Brain pericyte (primary cell): ENCODE results near the gene PARS2.

Experiments used
- DNase-seq: peaks from one replicate; pipeline ENCODE4 v3.0.0-alpha.2; 2012; ENCODE audit warnings: low read depth, low spot score

Gene PARS2

DNA sequence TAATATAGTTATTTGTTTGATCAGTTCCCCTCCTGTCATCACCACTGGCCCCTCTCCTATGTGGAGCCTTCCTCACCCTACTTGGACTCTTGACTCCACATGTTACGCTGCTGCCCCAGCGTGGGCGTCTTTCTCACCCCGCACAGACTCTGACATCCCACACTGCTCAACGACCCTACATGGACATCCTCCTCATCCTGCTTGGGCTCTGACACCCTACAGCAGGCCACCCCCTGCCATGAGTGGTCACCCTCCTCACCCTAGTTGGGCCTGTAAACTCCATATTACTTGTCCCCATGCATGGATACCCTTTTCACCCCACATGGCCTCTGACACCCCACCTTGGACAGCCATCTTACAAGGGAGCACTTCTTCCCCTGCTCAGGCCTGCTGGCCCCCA lies 27.6 kb downstream of the PARS2 start:
- DNase-seq: no peak

- DNase-seq: no peak
These were observed 36.3 kb downstream of the PARS2 start for GRCh38 chr1:54728027-54728426.

DNA sequence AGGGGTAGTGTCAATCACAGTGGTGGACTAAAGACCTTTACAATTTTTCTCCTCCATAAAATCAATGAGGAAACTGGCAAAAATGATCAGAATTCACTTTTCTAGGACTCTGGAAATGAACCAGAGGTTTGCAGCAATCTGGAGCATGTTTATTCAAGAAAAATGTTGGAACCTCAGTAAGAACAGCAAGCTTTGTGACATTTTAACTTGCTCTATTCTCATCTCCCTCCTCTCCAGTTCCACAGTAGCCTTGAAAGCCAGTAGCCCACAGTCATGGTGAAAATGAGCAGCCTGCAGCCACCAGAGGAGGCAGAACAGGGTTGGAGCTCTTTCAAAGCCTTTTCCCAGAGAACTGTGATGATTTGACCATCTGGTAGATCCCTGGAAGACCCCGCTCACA lies 39.6 kb downstream of the PARS2 start:
- no peak for DNase-seq

- no peak for DNase-seq
These were observed 40.3 kb downstream of the PARS2 start for GRCh38 chr1:54723985-54724384.

- no peak for DNase-seq
These were observed 42.6 kb downstream of the PARS2 start for GRCh38 chr1:54721719-54722118.

GRCh38 chr1:54716299-54717047 lies 47.9 kb downstream of the PARS2 start:
- no peak for DNase-seq

GRCh38 chr1:54715493-54716298 lies 48.6 kb downstream of the PARS2 start, which contains the start of gene TTC4:
Gene TTC4 (plus strand): TSS chr1:54715861. CDS start chr1:54715909, 48 bp downstream.
- peak; percentile 31 for DNase-seq

DNA sequence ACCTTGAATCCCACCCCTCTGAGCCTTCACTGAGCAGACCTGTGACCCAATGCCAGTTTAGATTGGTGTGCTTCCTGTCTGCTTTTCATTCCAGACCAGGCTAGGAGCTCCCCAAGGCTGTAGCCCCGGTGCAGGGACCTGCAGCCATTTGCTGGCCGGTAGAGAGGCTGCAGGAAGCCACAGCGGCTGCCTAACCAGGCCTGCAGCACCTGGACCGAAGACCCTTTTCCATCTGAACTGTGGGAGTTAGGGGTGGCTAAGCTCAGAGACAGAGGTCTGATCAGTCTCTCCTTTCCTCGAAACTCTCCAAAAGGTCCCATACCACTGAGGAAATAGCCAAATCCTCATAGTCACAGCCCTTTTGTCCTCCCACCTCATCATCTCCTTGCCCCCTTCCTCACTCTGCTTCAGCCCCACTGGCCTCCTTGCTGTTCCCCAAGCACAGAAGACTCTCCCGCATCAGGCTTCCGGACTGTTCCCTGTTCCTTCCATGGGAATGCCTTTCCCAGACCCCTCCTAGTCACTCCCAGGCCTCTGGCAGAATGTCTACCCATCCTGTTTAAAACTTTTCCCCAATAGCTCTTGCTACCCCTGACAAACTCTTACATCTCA lies 49.3 kb downstream of the PARS2 start:
- DNase-seq: no peak

DNA sequence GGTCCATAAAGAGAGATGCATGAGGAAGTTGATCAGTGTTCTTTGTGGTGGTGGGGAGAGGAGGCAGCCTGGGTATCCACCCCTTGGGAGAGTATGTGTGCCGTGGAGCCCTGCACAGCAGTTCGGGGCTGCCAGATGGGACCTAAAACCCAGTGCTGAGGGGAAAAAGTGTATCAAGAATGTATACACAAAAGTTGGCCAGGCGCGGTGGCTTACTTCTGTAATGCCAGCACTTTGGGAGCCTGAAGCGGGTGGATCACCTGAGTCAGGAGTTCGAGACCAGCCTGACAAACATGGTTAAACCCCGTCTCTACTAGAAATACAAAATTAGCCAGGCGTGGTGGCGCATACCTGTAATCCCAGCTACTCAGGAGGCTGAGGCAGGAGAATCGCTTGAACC lies 52.8 kb downstream of the PARS2 start:
- DNase-seq: no peak

DNA sequence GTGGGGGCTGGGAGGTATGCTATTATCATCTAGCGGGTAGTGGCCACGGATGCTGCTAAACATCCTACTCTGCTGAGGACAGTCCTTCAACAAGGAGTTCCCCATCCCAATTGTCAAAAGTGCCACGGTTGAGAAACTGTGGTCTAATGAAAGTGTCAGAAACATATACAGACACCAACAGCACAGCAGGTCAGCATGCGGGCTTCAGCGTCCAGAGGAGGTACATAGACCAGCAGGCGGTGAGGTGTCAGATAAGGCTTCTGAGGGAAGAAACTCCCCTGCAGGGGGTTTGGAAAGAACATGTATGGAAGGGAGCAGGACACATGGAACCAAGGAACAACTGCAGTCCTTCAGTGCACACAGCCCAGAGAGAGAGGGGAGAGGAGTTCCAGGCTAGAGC lies 53.5 kb downstream of the PARS2 start:
- no peak for DNase-seq

DNA sequence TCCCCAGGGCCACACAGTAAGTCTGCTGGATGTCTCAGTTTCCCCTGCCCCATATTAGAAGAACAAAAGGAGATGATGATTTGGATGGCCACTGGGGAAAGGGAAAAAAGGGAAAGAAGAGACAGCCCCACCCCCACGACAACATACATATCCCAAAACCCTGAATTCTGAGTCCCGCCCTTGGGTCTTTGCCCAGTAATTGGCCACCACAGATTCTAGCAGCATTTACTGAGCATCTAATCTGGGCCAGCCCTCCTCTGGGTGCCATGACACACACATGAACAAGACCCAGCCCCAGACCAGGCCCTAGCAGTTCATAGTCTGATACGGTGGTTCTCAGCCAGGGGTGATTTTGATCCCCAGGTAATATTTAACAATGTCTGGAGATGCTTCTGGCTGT lies 53.9 kb downstream of the PARS2 start:
- no peak for DNase-seq

- no peak for DNase-seq
These were observed 54.6 kb downstream of the PARS2 start for GRCh38 chr1:54709547-54710292.

DNA sequence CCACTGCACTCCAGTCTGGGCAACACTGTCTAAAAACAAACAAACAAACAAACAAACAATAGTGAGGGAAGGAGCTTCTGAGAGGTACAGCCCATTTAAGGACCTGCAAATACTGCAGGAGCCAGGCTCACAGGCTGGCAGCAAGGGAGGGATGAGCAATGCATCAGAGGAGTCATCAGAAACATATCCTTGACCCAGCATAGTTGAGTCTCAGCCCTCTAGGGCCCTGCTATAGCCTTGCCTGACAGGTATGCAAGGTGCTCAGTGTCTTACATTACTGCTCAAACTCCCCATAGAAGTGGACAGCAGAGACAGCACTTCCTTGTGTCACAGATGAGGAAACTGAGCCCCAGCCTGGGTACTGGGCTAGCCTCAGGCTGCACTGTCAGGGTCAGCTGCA lies 55.9 kb downstream of the PARS2 start:
- no peak for DNase-seq
